Fibroblast of lung (primary cell): ENCODE measurements around the gene C4orf50.

ENCODE experiments used
- EZH2 ChIP-seq: IDR thresholded peaks from 2 replicates; pipeline ENCODE4 v1.5.1; 2012; ENCODE audit warnings: low read length, control low read depth, mild to moderate bottlenecking; ENCODE audit errors: missing control alignments
- TF ChIP-seq, protein P1 (sequence below), 2 donors: IDR thresholded peaks in 1 of 2; conservative IDR thresholded peaks in 1 of 2; 1 replicate in 1 of 2; 2 replicates in 1 of 2; pipeline ENCODE4 v1.5.1; 2011 to 2012; ENCODE audit warnings: low read length in 2 of 2, control low read depth in 1 of 2, inconsistent platforms in 1 of 2, low read depth in 1 of 2, mild to moderate bottlenecking in 1 of 2

DNA sequence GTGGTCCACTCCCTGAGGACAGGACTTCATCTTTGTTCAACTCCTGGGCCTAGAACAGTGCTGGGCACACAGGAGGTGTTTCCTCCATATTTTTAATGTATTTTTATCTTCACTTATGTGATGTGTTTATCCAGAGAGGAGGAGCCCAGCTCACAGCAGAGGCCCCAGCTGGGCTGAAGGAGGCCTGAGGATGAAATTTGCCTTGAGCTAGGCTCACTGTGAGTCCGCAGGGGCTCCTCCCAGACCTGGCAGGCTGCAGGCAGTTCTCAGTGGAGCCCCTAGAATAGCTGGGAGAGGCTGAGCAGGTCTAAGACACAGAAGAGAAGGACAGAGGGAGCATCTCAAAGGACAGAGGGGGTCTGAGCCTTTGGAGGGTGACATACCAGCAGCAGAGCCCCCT is 26.8 kb downstream of the C4orf50 start:
- TF ChIP-seq, protein P1, sequence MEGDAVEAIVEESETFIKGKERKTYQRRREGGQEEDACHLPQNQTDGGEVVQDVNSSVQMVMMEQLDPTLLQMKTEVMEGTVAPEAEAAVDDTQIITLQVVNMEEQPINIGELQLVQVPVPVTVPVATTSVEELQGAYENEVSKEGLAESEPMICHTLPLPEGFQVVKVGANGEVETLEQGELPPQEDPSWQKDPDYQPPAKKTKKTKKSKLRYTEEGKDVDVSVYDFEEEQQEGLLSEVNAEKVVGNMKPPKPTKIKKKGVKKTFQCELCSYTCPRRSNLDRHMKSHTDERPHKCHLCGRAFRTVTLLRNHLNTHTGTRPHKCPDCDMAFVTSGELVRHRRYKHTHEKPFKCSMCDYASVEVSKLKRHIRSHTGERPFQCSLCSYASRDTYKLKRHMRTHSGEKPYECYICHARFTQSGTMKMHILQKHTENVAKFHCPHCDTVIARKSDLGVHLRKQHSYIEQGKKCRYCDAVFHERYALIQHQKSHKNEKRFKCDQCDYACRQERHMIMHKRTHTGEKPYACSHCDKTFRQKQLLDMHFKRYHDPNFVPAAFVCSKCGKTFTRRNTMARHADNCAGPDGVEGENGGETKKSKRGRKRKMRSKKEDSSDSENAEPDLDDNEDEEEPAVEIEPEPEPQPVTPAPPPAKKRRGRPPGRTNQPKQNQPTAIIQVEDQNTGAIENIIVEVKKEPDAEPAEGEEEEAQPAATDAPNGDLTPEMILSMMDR (conservative IDR thresholded peaks at IDR 0.05 in 1 of 2, IDR thresholded peaks at IDR 0.05 in 1 of 2; ENCODE audit: low read depth in 1 of 2, low read length in 2 of 2), result no peak
- no peak for TF ChIP-seq EZH2
